Measurements from ENCODE around the gene CCDC3.

DNA sequence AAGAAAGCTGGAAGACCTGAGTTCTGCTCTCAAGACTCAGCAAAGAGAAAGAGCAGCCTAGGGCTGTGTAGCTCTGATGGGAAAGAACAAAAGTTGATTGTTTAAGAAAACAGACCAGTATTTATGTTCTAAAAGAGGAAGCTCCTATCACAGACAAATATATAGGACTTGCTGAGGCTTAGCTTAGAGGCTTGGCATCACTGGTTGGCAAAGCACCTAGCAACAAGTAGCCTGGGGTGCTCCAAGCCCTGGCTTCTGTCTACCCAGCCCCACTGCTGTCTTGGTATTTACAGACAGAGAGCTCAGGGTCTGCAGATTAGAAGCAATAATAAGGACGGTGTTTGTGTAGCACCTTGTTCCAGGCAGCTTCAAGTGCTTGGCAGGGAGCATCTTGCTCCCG lies 36.9 kb upstream of the CCDC3 start:
- TF ChIP-seq, protein P1, sequence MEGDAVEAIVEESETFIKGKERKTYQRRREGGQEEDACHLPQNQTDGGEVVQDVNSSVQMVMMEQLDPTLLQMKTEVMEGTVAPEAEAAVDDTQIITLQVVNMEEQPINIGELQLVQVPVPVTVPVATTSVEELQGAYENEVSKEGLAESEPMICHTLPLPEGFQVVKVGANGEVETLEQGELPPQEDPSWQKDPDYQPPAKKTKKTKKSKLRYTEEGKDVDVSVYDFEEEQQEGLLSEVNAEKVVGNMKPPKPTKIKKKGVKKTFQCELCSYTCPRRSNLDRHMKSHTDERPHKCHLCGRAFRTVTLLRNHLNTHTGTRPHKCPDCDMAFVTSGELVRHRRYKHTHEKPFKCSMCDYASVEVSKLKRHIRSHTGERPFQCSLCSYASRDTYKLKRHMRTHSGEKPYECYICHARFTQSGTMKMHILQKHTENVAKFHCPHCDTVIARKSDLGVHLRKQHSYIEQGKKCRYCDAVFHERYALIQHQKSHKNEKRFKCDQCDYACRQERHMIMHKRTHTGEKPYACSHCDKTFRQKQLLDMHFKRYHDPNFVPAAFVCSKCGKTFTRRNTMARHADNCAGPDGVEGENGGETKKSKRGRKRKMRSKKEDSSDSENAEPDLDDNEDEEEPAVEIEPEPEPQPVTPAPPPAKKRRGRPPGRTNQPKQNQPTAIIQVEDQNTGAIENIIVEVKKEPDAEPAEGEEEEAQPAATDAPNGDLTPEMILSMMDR (IDR thresholded peaks at IDR 0.05; ENCODE audit: poor library complexity, severe bottlenecking): no peak
- TF ChIP-seq RAD21 (conservative IDR thresholded peaks at IDR 0.05): no peak
- no peak for TF ChIP-seq POLR2AphosphoS5 (IDR thresholded peaks at IDR 0.05)

Measured in neural cell (in vitro differentiated cells).